K562 (cell line): ENCODE data around the gene LRRC10. TPM values are rescaled to one million over a fixed set of nuclear protein-coding genes. Genes with fewer than 3 reads are reported as not detected.
A peak's percentile ranks its signal among the peaks of the same experiment; 100 is the strongest.

Experiments
- ATF3 ChIP-seq, 2 experiments: fragments of 450-650 bp in 1 of 2; sonication (generic) in 1 of 2; formaldehyde crosslinking in 1 of 2; IDR thresholded peaks in 1 of 2; conservative IDR thresholded peaks in 1 of 2; 2 replicates each; pipeline versions ENCODE4 v1.6.1 to v1.8.1; 2016 to 2023; ENCODE audit warnings: mild to moderate bottlenecking in 2 of 2, moderate library complexity in 2 of 2, inconsistent platforms in 1 of 2, missing genetic modification reagents in 1 of 2
- BRF2 ChIP-seq: IDR thresholded peaks from 3 replicates; pipeline ENCODE4 v1.6.1; 2011; ENCODE audit warnings: borderline replicate concordance, mild to moderate bottlenecking; ENCODE audit not compliant: insufficient read length, insufficient read depth
- CTCF ChIP-seq, 3 experiments: IDR thresholded peaks in 2 of 3; conservative IDR thresholded peaks in 1 of 3; 2 replicates each; pipeline ENCODE4 v1.5.1; 2011 to 2012; ENCODE audit warnings: low read length in 3 of 3, mild to moderate bottlenecking in 3 of 3, control low read depth in 2 of 3, improper control_type of control experiment in 1 of 3, inconsistent platforms in 1 of 3, low read depth in 1 of 3, mixed read lengths in 1 of 3, moderate library complexity in 1 of 3; ENCODE audit not compliant: insufficient read depth in 2 of 3
- EGR1 ChIP-seq: fragments of 450-650 bp; conservative IDR thresholded peaks from 2 replicates; pipeline ENCODE4 v1.6.1; 2017; ENCODE audit warnings: mild to moderate bottlenecking
- FUS ChIP-seq: fragments of 200-400 bp; formaldehyde crosslinking; optimal IDR thresholded peaks from 2 replicates; pipeline ENCODE3; 2017; ENCODE audit warnings: low read depth, low read length
- GTF2E2 ChIP-seq: fragments of 200-800 bp; sonication (Bioruptor generic); IDR thresholded peaks from 2 replicates; pipeline ENCODE4 v1.6.1; 2016; ENCODE audit warnings: missing genetic modification characterization, missing compliant biosample characterization
- HDAC1 ChIP-seq, 2 experiments: fragments of 450-650 bp; IDR thresholded peaks; 2 replicates each; pipeline ENCODE4 v1.6.1; 2016 to 2017; ENCODE audit warnings: inconsistent platforms in 1 of 2, mild to moderate bottlenecking in 1 of 2, moderate library complexity in 1 of 2
- KAT7 ChIP-seq: sonication (generic); formaldehyde crosslinking; IDR thresholded peaks from 2 replicates; pipeline ENCODE4 v1.8.0; 2022; ENCODE audit warnings: missing genetic modification reagents, mild to moderate bottlenecking, borderline replicate concordance
- MTA1 ChIP-seq: fragments of 450-650 bp; IDR thresholded peaks from 2 replicates; pipeline ENCODE4 v1.6.1; 2017; ENCODE audit warnings: borderline replicate concordance
- MYBL2 ChIP-seq, 2 experiments: fragments of 450-650 bp in 1 of 2; sonication (generic) in 1 of 2; formaldehyde crosslinking in 1 of 2; IDR thresholded peaks; 2 replicates each; pipeline versions ENCODE4 v1.6.1 to v1.8.1; 2017 to 2022; ENCODE audit warnings: borderline replicate concordance in 1 of 2, inconsistent platforms in 1 of 2, low read depth in 1 of 2, mild to moderate bottlenecking in 1 of 2, missing genetic modification reagents in 1 of 2, moderate library complexity in 1 of 2
- MYC ChIP-seq, 2 experiments: fragments of 250-450 bp in 1 of 2; sonication (Bioruptor Pico) in 1 of 2; IDR thresholded peaks; 2 replicates each; pipeline versions ENCODE4 v1.5.1 to v1.6.1; 2012 to 2021; ENCODE audit warnings: low read depth in 2 of 2, borderline replicate concordance in 1 of 2, improper control_type of control experiment in 1 of 2, low read length in 1 of 2, mild to moderate bottlenecking in 1 of 2, moderate library complexity in 1 of 2
- NR1H2 ChIP-seq: sonication (generic); formaldehyde crosslinking; IDR thresholded peaks from 2 replicates; pipeline ENCODE4 v1.4.0; 2020; ENCODE audit warnings: mild to moderate bottlenecking, missing genetic modification reagents
- OTX1 ChIP-seq: fragments of 450-650 bp; formaldehyde crosslinking; IDR thresholded peaks from 2 replicates; pipeline ENCODE4 v1.4.0; 2022; ENCODE audit warnings: mild to moderate bottlenecking
- RBM39 ChIP-seq: fragments of 200-400 bp; formaldehyde crosslinking; optimal IDR thresholded peaks from 2 replicates; pipeline ENCODE3; 2018; ENCODE audit warnings: low read depth, low read length
- RFX7 ChIP-seq: fragments of 250-450 bp; sonication (Bioruptor Pico); IDR thresholded peaks from 2 replicates; pipeline ENCODE4 v1.5.1; 2021; ENCODE audit warnings: mild to moderate bottlenecking
- SOX6 ChIP-seq: fragments of 450-650 bp; IDR thresholded peaks from 2 replicates; pipeline ENCODE4 v1.6.1; 2014; ENCODE audit warnings: mild to moderate bottlenecking
- STAT6 ChIP-seq: sonication (generic); formaldehyde crosslinking; IDR thresholded peaks from 2 replicates; pipeline ENCODE4 v1.8.1; 2023; ENCODE audit warnings: mild to moderate bottlenecking, missing genetic modification reagents
- polyA plus RNA-seq, 8 experiments: library from polyadenylated mRNA; depleted of rRNA in 4 of 8; stranded (reverse) in 5 of 8; unstranded in 3 of 8; fragments of >200 nt; fragmentation: Nextera tagmentation in 2 of 8; fragmentation: Illumina TruSeq in 1 of 8; extraction: Ambion mirVana in 2 of 8; extraction: Trizol in 1 of 8; gene quantifications; 2 replicates each; pipeline versions ENCODE4 v1.2.1 to v1.2.3, GENCODE V29; 2011 to 2014; ENCODE audit warnings: inconsistent platforms in 1 of 8, missing spikeins in 1 of 8
- total RNA-seq, 7 experiments: library from RNA; depleted of rRNA in 6 of 7; stranded (reverse); fragments of >200 nt in 6 of 7; fragmentation: Illumina TruSeq in 2 of 7; extraction: Trizol in 2 of 7; gene quantifications; 2 replicates each; pipeline versions ENCODE4 v1.2.1 to v1.2.3, GENCODE V29; 2011 to 2021; ENCODE audit warnings: low replicate concordance in 1 of 7

Gene LRRC10
- total and polyA plus RNA-seq, 9 of the 15 experiments (the other 6 are each of a cell fraction or from before 2014, with no cell fraction given), result 0.09 TPM; not detected in 8

DNA sequence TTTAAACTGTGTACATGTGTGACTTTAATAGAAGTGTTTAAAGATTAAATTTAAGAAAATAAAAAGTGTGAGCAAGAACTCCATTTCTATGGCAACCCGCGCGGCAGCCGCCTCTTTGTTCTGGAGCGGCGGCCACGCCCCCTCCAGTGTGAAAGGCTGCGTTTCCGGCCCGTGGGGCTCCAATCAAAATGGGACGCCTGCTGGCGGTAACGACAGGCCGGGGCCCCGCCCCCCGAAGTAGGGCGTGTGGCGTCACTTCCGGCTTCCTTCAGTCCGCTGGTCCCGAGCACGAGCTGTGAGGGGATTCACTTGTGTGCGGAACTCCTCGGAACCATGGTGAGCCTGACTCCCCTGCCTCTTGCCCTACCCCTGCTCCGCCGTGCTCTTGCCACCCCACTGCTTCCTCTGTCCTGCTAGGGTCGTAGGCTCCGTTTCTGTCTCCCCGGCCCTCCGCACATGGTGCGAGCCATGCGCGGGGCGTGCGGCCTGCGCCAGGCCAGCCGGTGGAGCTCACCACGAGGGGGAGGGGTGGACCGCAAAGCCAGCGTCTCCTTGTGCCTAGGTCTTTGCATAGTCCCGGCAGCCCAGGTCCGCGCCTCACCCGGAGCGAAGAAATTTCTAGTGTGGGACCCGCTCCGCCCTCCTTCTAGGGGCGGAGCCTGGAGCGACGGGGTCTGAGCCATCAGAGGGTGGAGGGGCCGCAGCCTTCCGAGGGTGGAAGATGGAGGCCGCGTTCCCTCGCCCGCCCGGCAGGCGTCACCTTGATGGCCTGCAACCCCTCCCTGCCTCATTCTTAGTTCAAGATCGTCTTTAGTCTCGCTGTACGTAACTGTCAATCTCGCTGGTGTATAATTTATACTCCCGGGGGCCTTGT lies 25.3 kb downstream of the LRRC10 start, which contains the start of gene CCT2 (continued):
- TF ChIP-seq BRF2 (no peak), MYBL2 (IDR thresholded peaks at IDR 0.05; ENCODE audit: low read depth) (no peak), MYBL2 (CRISPR knock-in tag; IDR thresholded peaks at IDR 0.05; ENCODE audit: borderline replicate concordance) (no peak), MYC (IDR thresholded peaks at IDR 0.05; ENCODE audit: low read depth, low read length) (peak; percentile 100), MYC (CRISPR knock-in tag; IDR thresholded peaks at IDR 0.05; ENCODE audit: borderline replicate concordance, low read depth) (peak; percentile 99), OTX1 (CRISPR knock-in tag) (peak; percentile 59; the same call in 1 of the 2 replicates), MTA1 (no peak), ATF3 (IDR thresholded peaks at IDR 0.05) (peak; percentile 62), ATF3 (CRISPR knock-in tag; conservative IDR thresholded peaks at IDR 0.05) (peak; percentile 65; the same call in 1 of the 2 replicates), RFX7 (CRISPR knock-in tag) (no peak), FUS (peak; percentile 5), GTF2E2 (peak; percentile 80; the same call in 1 of the 2 replicates), RBM39 (peak; percentile 19), CTCF (IDR thresholded peaks at IDR 0.05 in 2 of 3, conservative IDR thresholded peaks at IDR 0.05 in 1 of 3; ENCODE audit: insufficient read depth in 2 of 3, low read depth in 1 of 3, low read length in 3 of 3) (peak; percentile 38 to 60 (median 49); a peak in 5 of 6 replicates), SOX6 (no peak; the same call in 1 of the 2 replicates), HDAC1 (IDR thresholded peaks at IDR 0.05) (peak; percentile 40 to 100; a peak in 3 of 4 replicates), NR1H2 (0 out of 2 replicates have a peak, but pooled peaks have one; percentile 72), EGR1 (peak; percentile 15; the same call in 1 of the 2 replicates), KAT7 (CRISPR knock-in tag) (peak; percentile 97; the same call in 1 of the 2 replicates), STAT6 (CRISPR knock-in tag) (peak; percentile 93; the same call in 1 of the 2 replicates)
